Breast epithelium (tissue), 3 donors: Measurements from ENCODE around the gene MYLK3.

Experiments used
- POLR2A ChIP-seq: fragments of 450-650 bp; IDR thresholded peaks from one replicate; pipeline ENCODE4 v1.6.1; 2016; ENCODE audit warnings: antibody characterized with exemption, mild to moderate bottlenecking, moderate library complexity
- POLR2AphosphoS5 ChIP-seq, 3 donors: sonication (generic); formaldehyde crosslinking; IDR thresholded peaks; one replicate each; pipeline ENCODE4 v1.6.1; 2017; ENCODE audit warnings: antibody characterized with exemption in 3 of 3
- TF ChIP-seq, protein P1 (sequence below), 3 donors: fragments of 450-650 bp; IDR thresholded peaks; one replicate each; pipeline ENCODE4 v1.5.1; 2016 to 2017; ENCODE audit warnings: antibody characterized with exemption in 3 of 3, mild to moderate bottlenecking in 3 of 3, moderate library complexity in 3 of 3

DNA sequence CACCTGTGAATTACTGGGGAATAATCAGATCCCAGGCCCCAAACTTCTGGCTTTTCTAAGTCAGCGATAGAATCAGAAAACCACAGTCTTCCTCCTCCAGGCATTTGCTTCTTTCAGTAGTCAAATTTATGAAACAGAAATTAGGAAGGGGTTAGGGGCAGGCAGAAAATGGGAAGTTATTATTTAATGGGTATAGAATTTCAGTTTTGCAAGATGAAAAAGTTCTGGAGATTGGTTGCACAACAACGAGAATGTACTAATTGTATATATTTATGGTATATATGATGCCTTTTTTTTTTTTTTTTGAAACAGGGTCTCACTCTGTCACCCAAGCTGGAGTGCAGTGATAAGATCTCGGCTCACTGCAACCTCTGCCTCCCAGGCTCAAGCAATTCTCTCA lies 35.2 kb downstream of the MYLK3 start:
- TF ChIP-seq POLR2A = no peak
- TF ChIP-seq POLR2AphosphoS5 (IDR thresholded peaks at IDR 0.05) = no peak
- TF ChIP-seq, protein P1, sequence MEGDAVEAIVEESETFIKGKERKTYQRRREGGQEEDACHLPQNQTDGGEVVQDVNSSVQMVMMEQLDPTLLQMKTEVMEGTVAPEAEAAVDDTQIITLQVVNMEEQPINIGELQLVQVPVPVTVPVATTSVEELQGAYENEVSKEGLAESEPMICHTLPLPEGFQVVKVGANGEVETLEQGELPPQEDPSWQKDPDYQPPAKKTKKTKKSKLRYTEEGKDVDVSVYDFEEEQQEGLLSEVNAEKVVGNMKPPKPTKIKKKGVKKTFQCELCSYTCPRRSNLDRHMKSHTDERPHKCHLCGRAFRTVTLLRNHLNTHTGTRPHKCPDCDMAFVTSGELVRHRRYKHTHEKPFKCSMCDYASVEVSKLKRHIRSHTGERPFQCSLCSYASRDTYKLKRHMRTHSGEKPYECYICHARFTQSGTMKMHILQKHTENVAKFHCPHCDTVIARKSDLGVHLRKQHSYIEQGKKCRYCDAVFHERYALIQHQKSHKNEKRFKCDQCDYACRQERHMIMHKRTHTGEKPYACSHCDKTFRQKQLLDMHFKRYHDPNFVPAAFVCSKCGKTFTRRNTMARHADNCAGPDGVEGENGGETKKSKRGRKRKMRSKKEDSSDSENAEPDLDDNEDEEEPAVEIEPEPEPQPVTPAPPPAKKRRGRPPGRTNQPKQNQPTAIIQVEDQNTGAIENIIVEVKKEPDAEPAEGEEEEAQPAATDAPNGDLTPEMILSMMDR (IDR thresholded peaks at IDR 0.05) = no peak
